RWPE2 (cell line): ENCODE results near the gene EMC8.

Experiments used
- ATAC-seq: fragments of 200-7000 bp; cut with Tn5 transposase; 3 replicates; pipeline ENCODE4 v1.9.1; 2021; ENCODE audit warnings: low read depth
- DNase-seq: peaks from one replicate; pipeline ENCODE4 v3.0.0-alpha.2; 2020; ENCODE audit warnings: low spot score
- H3K27ac ChIP-seq: fragments of 450-650 bp; 2 replicates; pipeline ENCODE4 v1.5.1; 2017; ENCODE audit warnings: mild to moderate bottlenecking; ENCODE audit not compliant: poor library complexity, severe bottlenecking
- H3K27me3 ChIP-seq: fragments of 250-450 bp; sonication (Bioruptor Pico); 2 replicates; pipeline ENCODE4 v1.5.1; 2021; ENCODE audit warnings: mild to moderate bottlenecking, moderate library complexity; ENCODE audit not compliant: insufficient read depth, poor library complexity, severe bottlenecking
- H3K36me3 ChIP-seq: fragments of 250-450 bp; sonication (Bioruptor Pico); 2 replicates; pipeline ENCODE4 v1.5.1; 2020; ENCODE audit warnings: low read depth, mild to moderate bottlenecking, moderate library complexity
- H3K4me1 ChIP-seq: fragments of 250-450 bp; sonication (Bioruptor Pico); 2 replicates; pipeline ENCODE4 v1.5.1; 2021; ENCODE audit warnings: mild to moderate bottlenecking, moderate library complexity; ENCODE audit not compliant: insufficient read depth, poor library complexity, severe bottlenecking
- H3K4me3 ChIP-seq: fragments of 250-450 bp; sonication (Bioruptor Pico); 2 replicates; pipeline ENCODE4 v1.5.1; 2021; ENCODE audit warnings: mild to moderate bottlenecking, moderate library complexity; ENCODE audit not compliant: severe bottlenecking
- H3K9me3 ChIP-seq: fragments of 250-450 bp; sonication (Bioruptor Pico); 2 replicates; pipeline ENCODE4 v1.5.1; 2021; ENCODE audit warnings: mild to moderate bottlenecking, moderate library complexity; ENCODE audit not compliant: severe bottlenecking
- TF ChIP-seq, protein P1 (sequence below): fragments of 450-650 bp; IDR thresholded peaks from one replicate; pipeline ENCODE4 v1.5.1; 2017; ENCODE audit warnings: mild to moderate bottlenecking, moderate library complexity; ENCODE audit not compliant: poor library complexity, severe bottlenecking

The EMC8 gene

DNA sequence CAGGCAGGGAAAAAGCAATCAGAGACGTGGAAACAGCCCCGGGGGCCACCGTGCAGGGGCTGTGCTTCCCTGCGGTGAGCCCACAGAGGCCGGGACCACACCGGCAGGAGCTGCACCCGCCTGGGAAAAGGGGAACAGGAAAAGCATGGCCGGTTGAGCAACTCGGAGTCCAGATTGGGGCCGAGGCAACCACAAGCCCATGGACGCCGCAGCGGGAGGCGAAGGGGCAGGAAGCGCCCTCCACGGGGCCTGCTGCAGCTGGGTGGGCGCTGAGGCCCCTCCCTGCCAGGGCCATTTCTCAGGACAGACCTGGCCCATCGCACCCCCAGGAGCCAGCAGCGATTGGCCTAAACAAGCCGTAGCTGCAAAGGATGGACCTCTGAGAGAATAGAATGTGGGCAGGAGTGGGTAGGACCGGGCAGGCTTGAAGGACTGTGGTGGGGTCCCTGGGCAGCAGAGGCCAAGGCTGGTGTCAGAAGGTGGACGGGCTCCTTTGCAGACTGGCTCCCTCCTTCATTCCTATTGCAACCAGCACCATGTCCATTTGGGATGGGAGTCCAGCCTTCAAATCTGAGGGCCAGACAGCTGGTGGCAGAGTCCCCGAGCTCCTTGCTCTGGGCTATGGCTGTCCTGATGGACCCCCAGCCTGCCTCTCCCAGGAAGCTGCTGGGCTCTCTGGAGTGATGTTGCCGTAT lies 30.6 kb upstream of the EMC8 start:
- TF ChIP-seq, protein P1, sequence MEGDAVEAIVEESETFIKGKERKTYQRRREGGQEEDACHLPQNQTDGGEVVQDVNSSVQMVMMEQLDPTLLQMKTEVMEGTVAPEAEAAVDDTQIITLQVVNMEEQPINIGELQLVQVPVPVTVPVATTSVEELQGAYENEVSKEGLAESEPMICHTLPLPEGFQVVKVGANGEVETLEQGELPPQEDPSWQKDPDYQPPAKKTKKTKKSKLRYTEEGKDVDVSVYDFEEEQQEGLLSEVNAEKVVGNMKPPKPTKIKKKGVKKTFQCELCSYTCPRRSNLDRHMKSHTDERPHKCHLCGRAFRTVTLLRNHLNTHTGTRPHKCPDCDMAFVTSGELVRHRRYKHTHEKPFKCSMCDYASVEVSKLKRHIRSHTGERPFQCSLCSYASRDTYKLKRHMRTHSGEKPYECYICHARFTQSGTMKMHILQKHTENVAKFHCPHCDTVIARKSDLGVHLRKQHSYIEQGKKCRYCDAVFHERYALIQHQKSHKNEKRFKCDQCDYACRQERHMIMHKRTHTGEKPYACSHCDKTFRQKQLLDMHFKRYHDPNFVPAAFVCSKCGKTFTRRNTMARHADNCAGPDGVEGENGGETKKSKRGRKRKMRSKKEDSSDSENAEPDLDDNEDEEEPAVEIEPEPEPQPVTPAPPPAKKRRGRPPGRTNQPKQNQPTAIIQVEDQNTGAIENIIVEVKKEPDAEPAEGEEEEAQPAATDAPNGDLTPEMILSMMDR, result no peak
- Histone ChIP-seq H3K27me3 (peaks cover 33% of the 10 kb centered on the region), H3K27ac (no peak overlapping the region), H3K9me3 (no peaks in the 10 kb centered on the region), H3K36me3 (no peaks in the 10 kb centered on the region), H3K4me3 (no peak overlapping the region), H3K4me1 (no peaks in the 10 kb centered on the region)
- ATAC-seq (no peak), DNase-seq (no peak)

DNA sequence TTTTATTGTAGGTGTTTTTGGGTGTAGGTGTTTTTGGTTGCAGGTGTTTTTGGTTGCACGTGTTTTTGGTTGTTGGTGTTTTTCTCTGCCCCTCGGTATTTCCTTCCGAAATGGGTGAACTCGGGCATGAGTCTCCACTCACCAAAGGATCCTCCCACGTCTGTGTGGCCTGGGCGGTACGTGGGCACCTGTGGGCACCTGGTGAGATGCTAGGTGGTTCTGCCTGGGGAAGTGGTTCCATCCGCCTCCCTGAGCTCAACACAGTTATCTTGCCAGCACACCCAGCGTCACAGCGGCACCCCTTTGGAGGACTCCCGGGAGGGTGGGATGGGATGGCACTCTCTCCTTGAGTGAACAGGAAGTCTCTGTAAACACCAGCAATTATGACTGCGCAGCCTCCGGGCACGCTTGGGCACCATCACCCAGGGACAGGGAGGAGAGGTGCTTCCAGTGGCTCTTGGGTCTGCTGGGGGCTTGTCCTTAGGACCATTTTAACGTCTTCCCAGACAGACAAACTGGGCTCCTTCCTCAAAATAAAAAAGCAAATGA lies 29.9 kb upstream of the EMC8 start:
- TF ChIP-seq, protein P1, result no peak
- Histone ChIP-seq H3K36me3 (no peaks in the 10 kb centered on the region), H3K4me1 (no peaks in the 10 kb centered on the region), H3K4me3 (no peak overlapping the region), H3K27ac (no peak overlapping the region), H3K27me3 (peaks cover 30% of the 10 kb centered on the region), H3K9me3 (no peaks in the 10 kb centered on the region)
- ATAC-seq, result no peak
- DNase-seq, result no peak

DNA sequence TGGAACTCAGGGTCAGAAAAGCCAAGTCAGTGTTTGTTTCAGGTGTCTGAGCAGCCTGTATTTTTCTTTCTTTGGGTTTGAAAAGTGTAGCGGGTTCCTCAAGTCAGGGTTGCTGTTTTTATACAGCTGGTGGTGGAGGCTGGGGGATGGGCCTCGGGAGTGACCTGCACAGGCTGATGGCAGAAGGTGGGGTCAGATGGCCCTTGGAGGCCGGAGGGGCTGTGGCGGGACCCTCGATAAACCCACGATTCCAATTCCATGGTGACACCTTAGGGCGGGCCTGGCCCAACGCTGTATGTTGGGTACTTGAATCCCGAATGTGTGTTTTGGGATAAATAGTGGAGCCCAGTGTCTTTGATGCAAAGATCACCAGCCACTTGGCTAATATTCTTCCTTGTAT lies 28.8 kb upstream of the EMC8 start:
- TF ChIP-seq, protein P1, result no peak
- Histone ChIP-seq H3K27me3 (peaks cover 30% of the 10 kb centered on the region), H3K27ac (no peak overlapping the region), H3K4me3 (no peak overlapping the region), H3K9me3 (no peaks in the 10 kb centered on the region), H3K36me3 (no peaks in the 10 kb centered on the region), H3K4me1 (no peaks in the 10 kb centered on the region)
- ATAC-seq (no peak), DNase-seq (no peak)

DNA sequence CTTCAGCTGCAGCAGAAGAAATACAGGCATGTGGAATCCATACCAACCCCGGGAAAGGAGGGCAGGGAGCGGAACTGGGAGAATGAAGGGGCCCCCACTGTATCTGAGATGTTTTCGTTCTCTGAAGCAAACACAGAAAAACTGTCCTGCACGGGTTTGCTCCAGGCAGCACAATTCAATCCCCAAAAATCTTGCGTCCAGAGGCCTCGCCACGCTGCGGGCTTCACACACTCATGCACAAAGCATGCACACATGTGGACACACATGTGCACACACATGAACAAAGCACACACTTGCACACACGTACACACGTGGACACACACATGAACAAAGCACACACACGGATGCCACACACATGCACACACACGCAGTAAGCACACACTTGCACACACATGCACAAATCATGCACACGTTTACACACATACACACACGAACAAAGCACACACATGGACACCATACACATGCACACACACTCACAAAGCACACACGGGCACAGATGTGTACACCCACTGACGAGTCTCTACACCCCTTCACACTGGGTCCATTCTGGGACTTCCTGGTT lies 27.4 kb upstream of the EMC8 start:
- no peaks in the 10 kb centered on the region for H3K4me1 ChIP-seq
- no peaks in the 10 kb centered on the region for H3K9me3 ChIP-seq
- no peaks in the 10 kb centered on the region for H3K36me3 ChIP-seq
- H3K27ac ChIP-seq, result no peak overlapping the region
- H3K27me3 ChIP-seq, result peaks cover 26% of the 10 kb centered on the region
- H3K4me3 ChIP-seq, result no peak overlapping the region
- TF ChIP-seq, protein P1, result no peak
- no peak for DNase-seq
- ATAC-seq, result no peak

DNA sequence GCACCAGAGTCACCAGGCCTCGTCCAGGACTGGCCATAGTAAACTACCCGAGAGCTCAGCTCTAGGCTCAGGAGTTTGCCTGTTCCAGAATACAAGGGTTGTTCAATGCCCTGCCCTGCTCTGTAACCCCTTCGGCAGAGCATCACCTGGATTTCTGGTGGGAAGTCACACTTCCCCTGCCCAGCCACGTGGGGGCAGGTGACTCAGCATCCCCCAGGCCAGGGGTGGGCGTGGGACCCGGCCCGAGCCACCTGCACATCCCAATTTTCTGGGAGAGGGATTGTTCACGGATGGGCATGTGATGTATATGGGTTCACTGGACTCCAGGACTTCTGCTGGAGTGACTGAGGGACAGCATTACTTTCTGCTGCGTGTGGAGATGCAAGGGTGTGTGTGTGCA lies 26.0 kb upstream of the EMC8 start:
- H3K4me1 ChIP-seq, result no peaks in the 10 kb centered on the region

More for the DNA sequence above, 26.0 kb upstream of the EMC8 start:
- TF ChIP-seq, protein P1, result no peak
- Histone ChIP-seq H3K9me3 (no peaks in the 10 kb centered on the region), H3K27me3 (peaks cover 28% of the 10 kb centered on the region), H3K27ac (no peak overlapping the region), H3K4me3 (no peak overlapping the region), H3K36me3 (no peaks in the 10 kb centered on the region)
- DNase-seq, result no peak
- no peak for ATAC-seq
